MM.1S (cell line): ENCODE data around the gene EFNA4.

Source experiments
- EZH2 ChIP-seq: fragments of 300-600 bp; sonication (generic); optimal IDR thresholded peaks from 2 replicates; pipeline ENCODE3; 2017; ENCODE audit warnings: low read depth, mild to moderate bottlenecking, antibody characterized with exemption, low read length, mixed read lengths
- EZH2phosphoT487 ChIP-seq: fragments of 300-600 bp; sonication (generic); IDR thresholded peaks from 2 replicates; pipeline ENCODE4 v1.6.1; 2018; ENCODE audit warnings: antibody characterized with exemption, low read length
- TF ChIP-seq, protein P1 (sequence below): fragments of 300-600 bp; sonication (generic); IDR thresholded peaks from 2 replicates; pipeline ENCODE4 v1.5.1; 2016; ENCODE audit warnings: antibody characterized with exemption, low read length, mixed read lengths

DNA sequence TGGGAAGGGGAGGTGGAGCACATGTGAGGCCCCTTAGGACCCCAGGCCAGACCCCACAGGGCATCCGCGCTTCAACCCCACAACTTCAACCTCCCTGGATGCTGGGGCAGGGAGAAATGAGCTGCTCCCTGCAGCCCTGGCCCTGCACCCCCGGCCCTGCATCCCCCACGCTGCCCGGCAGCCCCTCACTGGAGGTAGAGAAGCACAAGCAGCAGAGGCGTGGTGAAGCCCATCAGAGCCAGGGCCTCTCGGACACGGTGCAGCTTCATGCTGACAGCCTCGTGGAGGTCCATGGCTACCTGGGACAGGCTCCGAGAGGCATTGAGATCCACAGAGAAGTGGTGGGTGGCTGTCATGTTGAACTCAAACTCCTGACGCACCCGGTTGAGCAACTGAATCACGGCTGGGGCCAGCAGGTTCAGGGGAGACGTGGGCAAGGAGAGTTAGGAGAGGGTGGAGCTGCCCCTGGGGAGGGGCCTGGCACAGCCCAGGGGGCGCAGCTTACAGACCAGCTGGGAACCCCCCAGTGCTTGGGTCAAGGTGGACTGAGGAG lies 33.2 kb upstream of the EFNA4 start:
- TF ChIP-seq, protein P1, sequence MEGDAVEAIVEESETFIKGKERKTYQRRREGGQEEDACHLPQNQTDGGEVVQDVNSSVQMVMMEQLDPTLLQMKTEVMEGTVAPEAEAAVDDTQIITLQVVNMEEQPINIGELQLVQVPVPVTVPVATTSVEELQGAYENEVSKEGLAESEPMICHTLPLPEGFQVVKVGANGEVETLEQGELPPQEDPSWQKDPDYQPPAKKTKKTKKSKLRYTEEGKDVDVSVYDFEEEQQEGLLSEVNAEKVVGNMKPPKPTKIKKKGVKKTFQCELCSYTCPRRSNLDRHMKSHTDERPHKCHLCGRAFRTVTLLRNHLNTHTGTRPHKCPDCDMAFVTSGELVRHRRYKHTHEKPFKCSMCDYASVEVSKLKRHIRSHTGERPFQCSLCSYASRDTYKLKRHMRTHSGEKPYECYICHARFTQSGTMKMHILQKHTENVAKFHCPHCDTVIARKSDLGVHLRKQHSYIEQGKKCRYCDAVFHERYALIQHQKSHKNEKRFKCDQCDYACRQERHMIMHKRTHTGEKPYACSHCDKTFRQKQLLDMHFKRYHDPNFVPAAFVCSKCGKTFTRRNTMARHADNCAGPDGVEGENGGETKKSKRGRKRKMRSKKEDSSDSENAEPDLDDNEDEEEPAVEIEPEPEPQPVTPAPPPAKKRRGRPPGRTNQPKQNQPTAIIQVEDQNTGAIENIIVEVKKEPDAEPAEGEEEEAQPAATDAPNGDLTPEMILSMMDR = no peak
- no peak for TF ChIP-seq EZH2phosphoT487
- TF ChIP-seq EZH2 = no peak
